Adrenal gland (tissue), 5 donors: ENCODE data around the gene MDH1.

ENCODE experiments used
- CTCF ChIP-seq, 6 experiments: fragments of 450-650 bp in 4 of 6; fragments of 200-600 bp in 2 of 6; sonication (generic) in 1 of 6; IDR thresholded peaks; 1 replicate in 5 of 6; 2 replicates in 1 of 6; pipeline versions ENCODE4 v1.5.1 to v1.8.0; 2016 to 2021; ENCODE audit warnings: antibody characterized with exemption in 6 of 6, mild to moderate bottlenecking in 2 of 6, moderate library complexity in 1 of 6
- POLR2A ChIP-seq, 2 donors: fragments of 450-650 bp; IDR thresholded peaks; one replicate each; pipeline ENCODE4 v1.6.1; 2017; ENCODE audit warnings: antibody characterized with exemption in 2 of 2, mild to moderate bottlenecking in 2 of 2, moderate library complexity in 1 of 2
- donor health status: DM: no; HTN: no; CAD: no.

- TF ChIP-seq CTCF (IDR thresholded peaks at IDR 0.05): no peak
- TF ChIP-seq POLR2A (IDR thresholded peaks at IDR 0.05): no peak
These were observed 21.8 kb downstream of the MDH1 start for GRCh38 chr2:63610525-63610924.
